HG03442 (cell line): ENCODE results near the gene LRRC8D.

Experiments
- ATAC-seq: cut with Tn5 transposase; IDR thresholded peaks from one replicate; pipeline ENCODE4 v1.9.1; 2021; ENCODE audit warnings: mild to moderate bottlenecking, moderate library complexity; ENCODE audit not compliant: unreplicated experiment

The LRRC8D gene

GRCh38 chr1:89865498-89866382, 44.9 kb downstream of the LRRC8D start:
- ATAC-seq: no peak

DNA sequence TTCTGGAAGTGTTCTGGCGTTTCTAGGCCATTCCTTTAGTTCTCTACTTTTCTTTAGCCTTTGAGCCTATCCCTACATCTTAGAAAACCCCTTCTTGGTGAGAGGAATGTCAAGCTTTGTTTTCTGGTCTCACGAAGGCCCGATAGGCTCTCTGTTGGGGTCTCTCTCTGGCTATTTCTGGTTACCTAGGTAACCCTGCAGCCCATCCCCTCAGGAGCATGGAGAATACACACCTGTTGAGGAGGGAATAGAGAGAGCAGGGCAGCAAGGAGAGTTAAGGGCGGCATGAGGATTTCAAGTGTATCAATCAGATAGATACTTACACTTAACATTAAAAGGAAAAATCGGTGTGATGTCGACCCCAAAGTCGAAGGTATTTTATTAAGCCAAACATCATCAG, 45.7 kb downstream of the LRRC8D start:
- no peak for ATAC-seq

- no peak for ATAC-seq
Measured at GRCh38 chr1:89870998-89871397, 50.2 kb downstream of the LRRC8D start.

DNA sequence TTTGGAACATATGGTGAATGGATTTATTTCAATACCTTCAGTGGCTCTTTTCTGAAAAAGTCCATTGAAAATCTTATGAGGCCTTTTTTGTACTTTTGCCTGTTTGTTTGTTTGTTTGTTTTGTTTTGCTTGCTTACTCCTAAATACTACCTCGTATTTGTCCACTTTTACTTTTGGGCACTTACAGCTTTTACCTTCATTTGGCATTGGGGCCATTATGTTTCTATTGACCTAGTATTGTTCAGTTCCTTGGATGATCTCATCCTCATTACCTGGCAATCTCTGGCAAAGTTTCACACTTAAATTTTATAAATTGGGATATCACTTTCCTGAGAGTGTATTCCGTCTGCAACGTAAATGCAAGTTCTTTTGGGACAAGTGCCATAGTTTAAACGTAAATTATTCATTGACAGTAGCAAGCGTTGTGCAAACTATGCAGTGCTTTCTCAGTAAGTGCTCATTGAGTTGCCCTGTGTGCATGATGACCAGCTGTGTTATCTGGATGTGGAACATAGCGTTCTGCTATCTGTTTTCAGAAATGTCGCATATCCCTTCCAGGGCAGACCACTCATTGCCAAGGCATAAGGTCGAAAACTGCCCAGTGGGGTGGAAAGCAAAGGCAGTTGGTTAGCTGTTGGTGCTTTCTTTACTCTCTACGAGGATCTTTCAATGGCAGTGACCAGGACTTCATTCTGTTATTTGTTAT, 51.1 kb downstream of the LRRC8D start:
- ATAC-seq: no peak

DNA sequence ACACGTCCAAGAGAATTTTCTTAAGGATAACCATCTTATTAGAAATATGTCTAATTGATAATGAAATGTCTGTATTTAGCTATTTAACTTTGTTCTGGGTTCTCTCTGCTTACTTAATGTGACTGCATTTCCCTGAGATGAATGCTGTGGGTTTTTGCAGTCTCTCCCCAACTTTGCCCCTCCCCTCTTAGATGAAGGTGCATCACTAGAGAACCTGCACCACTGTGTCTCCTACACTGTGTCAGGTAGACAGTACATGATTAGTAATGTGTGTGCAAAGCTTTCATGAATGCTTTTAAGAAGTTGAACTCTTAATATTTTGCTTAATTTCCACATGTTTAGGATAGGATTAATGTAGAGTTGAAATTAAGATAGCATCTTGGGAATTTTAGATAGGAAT, 51.7 kb downstream of the LRRC8D start:
- no peak for ATAC-seq

DNA sequence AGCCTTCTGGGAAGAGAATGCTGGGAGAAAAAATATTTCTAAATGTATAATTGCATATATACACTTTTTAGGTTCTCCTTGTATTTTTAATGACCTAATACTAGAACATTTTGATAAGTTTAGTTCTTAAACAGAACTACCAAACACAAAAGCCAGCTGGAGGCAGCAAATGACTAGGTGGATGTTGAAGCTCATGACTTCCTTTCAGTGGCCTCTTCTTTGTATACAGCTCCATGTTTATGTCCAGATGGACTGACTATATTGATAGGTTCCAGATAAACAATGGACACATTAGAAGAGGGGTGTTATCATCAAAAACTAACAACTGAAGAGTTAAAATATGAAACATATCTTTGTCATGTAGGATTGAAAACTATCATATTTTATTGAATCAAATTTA, 52.5 kb downstream of the LRRC8D start:
- ATAC-seq: no peak

GRCh38 chr1:89873770-89874169, 52.9 kb downstream of the LRRC8D start:
- ATAC-seq: no peak

DNA sequence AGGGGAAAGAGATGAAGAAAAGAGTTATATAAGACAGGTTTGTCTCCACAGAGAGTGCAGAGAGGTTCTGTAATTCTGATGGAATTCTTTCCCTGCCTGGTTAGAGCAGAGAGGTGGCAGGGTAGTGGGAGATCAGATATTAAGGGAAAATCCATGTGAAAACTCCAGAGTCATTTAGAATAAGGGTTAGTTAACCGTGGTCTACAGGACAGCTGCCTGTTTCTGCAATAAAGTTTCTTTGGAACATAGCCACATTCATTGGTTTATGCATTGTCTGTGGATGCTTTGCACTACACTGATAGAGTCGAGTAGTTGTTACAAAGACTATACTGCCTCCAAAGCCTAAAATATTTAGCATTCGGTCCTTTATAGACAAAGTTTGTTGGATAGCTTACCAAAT, 55.6 kb downstream of the LRRC8D start:
- ATAC-seq: no peak

DNA sequence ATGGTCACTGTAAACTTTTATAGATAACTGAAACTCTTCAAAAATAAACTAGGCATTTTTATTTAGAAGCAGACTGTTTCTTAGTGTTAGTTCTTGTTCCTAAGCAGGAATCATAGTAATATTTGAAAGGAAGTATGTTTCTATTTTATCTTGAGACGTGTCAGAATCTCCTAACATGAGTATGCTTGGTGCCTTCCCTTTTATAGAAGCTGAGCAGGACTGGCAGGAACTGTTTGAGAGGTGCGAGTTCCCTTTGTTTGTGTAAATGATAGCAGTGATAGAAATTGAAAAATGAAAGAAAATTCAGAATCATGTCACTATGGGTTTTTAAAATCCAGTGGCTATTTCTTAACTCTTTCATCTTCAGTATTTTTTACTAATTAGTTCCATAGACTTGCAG, 56.9 kb downstream of the LRRC8D start:
- no peak for ATAC-seq

- no peak for ATAC-seq
Measured at GRCh38 chr1:89878256-89878655, 57.4 kb downstream of the LRRC8D start.

DNA sequence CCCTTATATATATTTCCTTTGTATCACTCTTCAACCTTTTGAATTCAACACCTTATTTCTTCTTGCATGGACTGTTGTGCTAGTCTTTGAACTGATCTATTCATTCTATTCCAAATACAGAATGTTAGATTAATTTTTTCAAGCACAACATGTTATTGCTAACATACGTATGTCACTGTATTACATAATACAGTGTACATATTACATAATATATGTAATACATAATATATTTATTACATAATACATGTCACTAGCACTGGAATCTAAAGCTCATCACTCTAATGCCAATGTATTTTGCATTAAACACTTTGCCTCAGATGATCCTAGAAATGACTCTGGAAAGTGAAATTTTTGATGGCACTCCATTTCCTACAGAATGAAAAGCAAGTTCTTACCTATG, 59.8 kb downstream of the LRRC8D start:
- no peak for ATAC-seq

GRCh38 chr1:89881415-89882058, 60.7 kb downstream of the LRRC8D start:
- no peak for ATAC-seq

DNA sequence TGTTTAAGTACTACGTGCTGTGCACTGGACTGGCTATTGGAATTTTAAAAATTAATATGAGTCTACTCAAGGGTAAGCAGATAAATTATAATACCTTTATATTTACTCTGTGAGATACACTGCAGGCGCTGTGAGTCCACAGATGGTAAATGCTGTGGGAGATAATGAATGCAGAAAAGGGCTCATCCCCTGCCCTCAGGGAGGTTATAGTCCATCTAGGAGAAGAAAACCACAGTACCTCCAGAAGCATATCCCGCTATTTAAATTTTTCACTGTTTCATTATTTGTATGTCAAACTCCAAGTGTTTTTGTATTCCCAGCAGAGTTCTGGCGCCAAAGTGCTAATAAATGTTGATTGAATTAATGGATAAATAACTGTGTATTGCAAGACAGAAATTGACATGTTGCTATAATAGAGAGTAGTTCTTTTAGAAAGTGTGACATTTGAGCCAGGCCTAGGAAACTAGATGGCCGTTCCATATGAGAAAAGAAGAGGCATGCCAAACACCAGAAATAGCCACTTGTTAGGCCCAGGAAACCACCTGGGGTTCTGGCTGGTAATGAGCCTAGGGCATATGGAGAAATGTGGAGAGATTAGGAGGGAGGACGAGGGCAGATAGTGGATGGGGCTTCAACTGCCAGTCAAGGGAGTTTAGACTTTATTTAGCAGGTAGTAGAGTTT, 61.7 kb downstream of the LRRC8D start:
- ATAC-seq: no peak

- ATAC-seq: no peak
Measured at GRCh38 chr1:89883030-89883379, 62.2 kb downstream of the LRRC8D start.

- no peak for ATAC-seq
Measured at GRCh38 chr1:89884718-89885596, 64.1 kb downstream of the LRRC8D start.

DNA sequence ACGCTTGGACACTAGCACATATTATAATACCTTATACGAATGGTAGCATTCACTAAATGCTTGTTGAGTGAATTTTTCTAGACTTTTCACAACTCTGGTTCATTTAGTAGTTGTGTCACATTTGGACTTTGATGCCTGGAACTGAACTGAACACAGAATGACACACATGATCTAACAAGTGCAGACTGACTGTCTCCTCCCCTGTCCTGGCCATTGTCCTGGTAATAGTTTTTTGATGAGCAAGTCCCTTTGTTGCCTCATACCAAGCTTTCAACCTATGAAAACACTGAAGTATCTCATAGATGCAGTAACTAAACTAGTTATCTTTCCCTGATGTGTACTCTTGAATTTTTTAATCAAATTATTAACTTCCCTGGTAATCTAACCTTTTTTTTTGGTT, 66.4 kb downstream of the LRRC8D start:
- ATAC-seq: no peak

GRCh38 chr1:89887713-89888112, 66.9 kb downstream of the LRRC8D start:
- no peak for ATAC-seq

DNA sequence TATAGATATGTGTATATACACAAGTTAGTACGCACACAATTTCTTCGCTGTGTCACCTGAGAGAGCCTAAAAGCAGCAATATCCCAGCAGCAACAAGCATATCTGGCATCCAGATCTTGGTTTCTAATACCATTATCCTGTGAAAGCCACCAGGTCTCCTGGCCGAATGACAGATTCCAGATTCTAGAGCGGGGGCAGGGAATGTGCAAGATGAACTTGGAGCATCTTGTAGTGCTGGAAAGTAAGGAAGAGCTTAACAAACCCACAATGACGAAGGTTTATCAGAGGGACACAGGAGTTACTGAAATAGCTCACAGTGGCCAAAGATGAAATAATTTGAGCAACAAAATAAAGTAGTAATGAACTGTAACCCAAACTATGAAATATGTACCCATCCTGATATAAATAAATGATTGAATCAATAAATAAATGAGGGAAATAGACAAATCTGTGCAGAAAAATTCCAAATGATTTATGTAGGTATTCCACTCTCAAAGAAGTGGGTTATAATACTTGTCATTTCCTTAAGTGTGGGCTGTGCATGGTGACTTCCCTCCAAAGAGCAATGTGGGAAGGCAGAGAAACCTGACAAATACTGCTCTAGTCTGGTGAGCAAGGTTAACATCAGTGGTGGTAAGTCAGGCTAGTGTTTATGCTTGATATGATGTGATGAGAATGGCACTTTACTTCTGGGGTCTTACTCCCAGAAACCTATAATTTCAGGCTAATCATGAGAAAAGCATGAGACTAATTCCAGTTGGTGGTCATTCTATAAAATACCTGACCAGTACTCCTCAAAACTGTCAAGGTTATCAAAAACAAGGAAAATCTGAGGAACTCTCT, 67.9 kb downstream of the LRRC8D start:
- no peak for ATAC-seq

- ATAC-seq: no peak
Measured at GRCh38 chr1:89889323-89889615, 68.4 kb downstream of the LRRC8D start.
